Retinal pigment epithelial cell (primary cell): ENCODE data around the gene DOC2A.

Source experiments
- DNase-seq: peaks from one replicate; pipeline ENCODE4 v3.0.0-alpha.2; 2010; ENCODE audit warnings: low read depth
- H3K4me3 ChIP-seq: 2 replicates; pipeline ENCODE4 v1.5.1; 2011; ENCODE audit warnings: mild to moderate bottlenecking, low read length, control low read depth, moderate library complexity
- CTCF ChIP-seq: conservative IDR thresholded peaks from 2 replicates; pipeline ENCODE4 v1.5.1; 2011; ENCODE audit warnings: low read depth, low read length, control low read depth, inconsistent platforms

The DOC2A gene

GRCh38 chr16:30007378-30007895 is 3.4 kb downstream of the DOC2A start:
- no peak for DNase-seq
- no peak overlapping the region for H3K4me3 ChIP-seq

GRCh38 chr16:30006659-30007377 is 4.0 kb downstream of the DOC2A start:
- TF ChIP-seq CTCF: no peak
- no peak overlapping the region for H3K4me3 ChIP-seq
- DNase-seq: no peak

More at GRCh38 chr16:30007378-30007895, 3.4 kb downstream of the DOC2A start:
- TF ChIP-seq CTCF: no peak

GRCh38 chr16:30006095-30006473 is 4.7 kb downstream of the DOC2A start:
- no peak for TF ChIP-seq CTCF
- no peak overlapping the region for H3K4me3 ChIP-seq
- no peak for DNase-seq

- peak; percentile 86 for TF ChIP-seq CTCF
- no peak for DNase-seq
Measured at GRCh38 chr16:30005341-30006094, 5.3 kb downstream of the DOC2A start.

GRCh38 chr16:30004811-30005242 is 6.0 kb downstream of the DOC2A start:
- TF ChIP-seq CTCF: no peak
- no peak overlapping the region for H3K4me3 ChIP-seq
- no peak for DNase-seq

More at GRCh38 chr16:30005341-30006094, 5.3 kb downstream of the DOC2A start:
- no peak overlapping the region for H3K4me3 ChIP-seq

GRCh38 chr16:30004424-30004776 is 6.4 kb downstream of the DOC2A start:
- no peak for TF ChIP-seq CTCF
- H3K4me3 ChIP-seq: no peak overlapping the region
- DNase-seq: no peak
